OCI-M2 (cell line): ENCODE data around the gene SLIT3.

Experiments used
- DNase-seq: peaks from one replicate; lab custom pipeline; 2025; ENCODE audit not compliant: unreplicated experiment; lab: John Stamatoyannopoulos, UW

Gene SLIT3

GRCh38 chr5:169272111-169272510 lies 28.8 kb downstream of the SLIT3 start:
- DNase-seq = no peak

GRCh38 chr5:169270827-169271226 lies 30.1 kb downstream of the SLIT3 start:
- DNase-seq = no peak

- no peak for DNase-seq
These were observed 32.9 kb downstream of the SLIT3 start for GRCh38 chr5:169268019-169268418.

GRCh38 chr5:169265888-169266287 lies 35.1 kb downstream of the SLIT3 start:
- DNase-seq = no peak

- DNase-seq = no peak
These were observed 37.3 kb downstream of the SLIT3 start for GRCh38 chr5:169263591-169263990.

GRCh38 chr5:169260896-169261569 lies 39.9 kb downstream of the SLIT3 start:
- no peak for DNase-seq

- DNase-seq = no peak
These were observed 42.5 kb downstream of the SLIT3 start for GRCh38 chr5:169258372-169259000.

- DNase-seq = no peak
These were observed 44.7 kb downstream of the SLIT3 start for GRCh38 chr5:169256191-169256590.

- DNase-seq = no peak
These were observed 47.9 kb downstream of the SLIT3 start for GRCh38 chr5:169253071-169253470.

GRCh38 chr5:169251333-169252084 lies 49.4 kb downstream of the SLIT3 start:
- DNase-seq = no peak

GRCh38 chr5:169250887-169251286 lies 50.1 kb downstream of the SLIT3 start:
- no peak for DNase-seq

GRCh38 chr5:169248996-169249395 lies 51.9 kb downstream of the SLIT3 start:
- no peak for DNase-seq

GRCh38 chr5:169248550-169248949 lies 52.4 kb downstream of the SLIT3 start:
- no peak for DNase-seq

GRCh38 chr5:169244812-169245211 lies 56.1 kb downstream of the SLIT3 start:
- DNase-seq = no peak

GRCh38 chr5:169243651-169244422 lies 57.1 kb downstream of the SLIT3 start:
- no peak for DNase-seq

GRCh38 chr5:169242849-169243186 lies 58.1 kb downstream of the SLIT3 start:
- no peak for DNase-seq

- no peak for DNase-seq
These were observed 58.6 kb downstream of the SLIT3 start for GRCh38 chr5:169242175-169242848.

- DNase-seq = no peak
These were observed 71.5 kb downstream of the SLIT3 start for GRCh38 chr5:169229342-169229892.

- no peak for DNase-seq
These were observed 74.0 kb downstream of the SLIT3 start for GRCh38 chr5:169226895-169227294.

- DNase-seq = no peak
These were observed 75.0 kb downstream of the SLIT3 start for GRCh38 chr5:169225830-169226356.
